Stomach smooth muscle (tissue), 2 donors: ENCODE results near the gene BHLHA15.

Experiments
- H3K27ac ChIP-seq: one replicate; pipeline ENCODE4 v1.7.0; 2013; ENCODE audit warnings: mild to moderate bottlenecking, low read length, inconsistent platforms
- H3K27me3 ChIP-seq, 2 donors: one replicate each; pipeline ENCODE4 v1.7.0; 2013; ENCODE audit warnings: low read length in 2 of 2; ENCODE audit not compliant: insufficient read depth in 2 of 2, control insufficient read depth in 1 of 2
- H3K36me3 ChIP-seq, 2 donors: one replicate each; pipeline ENCODE4 v1.7.0; 2013; ENCODE audit warnings: low read length in 2 of 2; ENCODE audit not compliant: control insufficient read depth in 2 of 2, insufficient read depth in 2 of 2
- H3K4me1 ChIP-seq: one replicate; pipeline ENCODE4 v1.7.0; 2013; ENCODE audit warnings: low read length; ENCODE audit not compliant: control insufficient read depth, insufficient read depth
- H3K4me3 ChIP-seq, 2 donors: one replicate each; pipeline ENCODE4 v1.7.0; 2013; ENCODE audit warnings: low read length in 2 of 2
- H3K9ac ChIP-seq, 2 donors: one replicate each; pipeline ENCODE4 v1.7.0; 2013; ENCODE audit warnings: low read length in 2 of 2, mild to moderate bottlenecking in 1 of 2
- H3K9me3 ChIP-seq, 2 donors: one replicate each; pipeline ENCODE4 v1.7.0; 2013; ENCODE audit warnings: low read length in 2 of 2; ENCODE audit not compliant: control insufficient read depth in 2 of 2
- donor health status: healthy.
- donor health status: Pancreatic carcinoma.

Gene BHLHA15

DNA sequence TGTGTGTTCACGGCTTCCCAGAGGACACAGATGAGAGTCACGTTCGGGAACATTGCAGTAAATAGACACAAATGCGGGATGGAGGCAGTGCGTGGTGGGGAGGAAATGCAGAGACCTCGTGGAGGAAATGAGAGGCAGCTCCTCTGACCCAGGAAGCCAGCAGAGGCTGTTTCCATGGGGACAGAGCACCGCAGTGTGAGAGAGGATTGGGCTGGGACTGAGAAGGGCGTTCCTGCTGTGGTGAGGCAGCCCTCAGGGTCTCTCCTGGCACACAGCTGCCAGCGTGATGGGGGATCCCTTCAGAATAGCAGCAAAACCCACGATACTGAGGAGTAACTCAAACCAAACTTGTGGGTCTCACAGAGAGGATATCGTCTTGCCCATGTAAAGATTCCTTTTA is 21.7 kb upstream of the BHLHA15 start:
- peaks cover 7% of the 10 kb centered on the region for H3K4me1 ChIP-seq
- H3K27me3 ChIP-seq, result no peaks in the 10 kb centered on the region
- no peak overlapping the region for H3K4me3 ChIP-seq
- no peaks in the 10 kb centered on the region for H3K9me3 ChIP-seq
- H3K27ac ChIP-seq, result no peak overlapping the region
- H3K9ac ChIP-seq, result no peak overlapping the region
- H3K36me3 ChIP-seq, result peaks cover 21 to 39% of the 10 kb centered on the region in 2 donors

DNA sequence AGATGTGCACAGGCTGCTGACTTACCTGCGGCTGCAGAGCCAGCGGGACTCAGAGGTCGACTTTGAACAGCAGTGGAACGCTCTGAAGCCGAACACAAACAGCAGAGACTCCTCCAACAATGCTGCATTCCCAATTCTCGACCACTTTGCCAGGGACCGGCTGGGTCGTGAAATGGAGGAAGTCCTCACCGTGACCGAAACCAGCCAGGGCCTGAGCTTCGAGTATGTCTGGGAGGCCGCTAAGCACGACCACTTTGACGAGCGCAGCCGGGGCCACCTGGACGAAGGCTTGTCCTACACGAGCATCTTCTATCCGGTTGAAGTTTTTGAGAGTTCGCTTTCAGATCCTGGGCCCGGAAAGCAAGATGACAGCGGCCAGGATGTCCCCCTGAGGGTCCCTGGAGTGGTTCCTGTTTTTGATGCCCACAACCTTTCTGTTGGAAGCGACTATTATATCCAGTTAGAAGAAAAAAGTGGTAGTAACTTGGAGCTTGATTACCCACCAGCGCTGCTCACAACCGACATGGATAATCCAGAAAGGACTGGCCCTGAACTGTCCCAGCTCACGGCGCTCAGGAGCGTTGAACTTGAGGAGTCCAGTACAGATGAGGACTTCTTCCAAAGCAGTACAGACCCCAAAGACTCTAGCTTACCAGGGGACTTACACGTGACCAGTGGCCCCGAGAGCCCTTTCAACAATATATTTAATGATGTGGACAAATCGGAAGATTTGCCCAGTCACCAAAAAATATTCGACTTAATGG is 19.4 kb upstream of the BHLHA15 start:
- no peaks in the 10 kb centered on the region for H3K9me3 ChIP-seq
- no peaks in the 10 kb centered on the region for H3K27me3 ChIP-seq
- no peak overlapping the region for H3K9ac ChIP-seq
- H3K27ac ChIP-seq, result no peak overlapping the region
- H3K36me3 ChIP-seq, result peaks cover 21 to 49% of the 10 kb centered on the region in 2 donors
- H3K4me1 ChIP-seq, result peaks cover 1% of the 10 kb centered on the region
- no peak overlapping the region for H3K4me3 ChIP-seq

GRCh38 chr7:98192781-98193457 is 18.3 kb upstream of the BHLHA15 start:
- Histone ChIP-seq H3K27me3 (no peaks in the 10 kb centered on the region), H3K9ac (no peak overlapping the region), H3K27ac (no peak overlapping the region), H3K36me3 (peaks cover 21 to 53% of the 10 kb centered on the region in 2 donors), H3K4me3 (no peak overlapping the region), H3K4me1 (no peaks in the 10 kb centered on the region), H3K9me3 (no peaks in the 10 kb centered on the region)

DNA sequence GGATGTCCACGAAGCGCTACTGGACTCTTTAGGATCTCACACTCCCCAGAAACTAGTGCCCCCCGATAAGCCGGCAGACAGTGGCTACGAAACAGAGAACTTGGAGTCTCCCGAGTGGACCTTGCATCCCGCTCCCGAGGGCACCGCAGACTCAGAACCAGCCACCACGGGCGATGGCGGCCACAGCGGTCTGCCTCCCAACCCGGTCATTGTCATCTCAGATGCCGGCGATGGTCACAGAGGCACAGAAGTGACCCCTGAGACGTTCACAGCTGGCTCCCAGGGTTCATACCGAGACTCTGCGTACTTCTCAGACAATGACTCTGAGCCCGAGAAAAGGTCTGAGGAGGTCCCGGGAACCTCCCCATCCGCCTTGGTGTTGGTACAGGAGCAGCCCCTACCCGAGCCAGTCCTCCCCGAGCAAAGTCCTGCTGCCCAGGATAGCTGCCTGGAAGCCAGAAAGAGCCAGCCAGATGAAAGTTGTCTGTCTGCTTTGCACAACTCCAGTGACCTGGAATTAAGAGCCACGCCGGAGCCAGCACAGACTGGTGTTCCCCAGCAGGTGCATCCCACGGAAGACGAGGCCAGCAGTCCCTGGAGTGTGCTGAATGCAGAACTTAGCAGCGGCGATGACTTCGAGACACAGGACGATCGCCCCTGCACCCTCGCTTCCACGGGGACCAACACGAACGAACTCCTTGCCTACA is 17.6 kb upstream of the BHLHA15 start:
- Histone ChIP-seq H3K36me3 (peaks cover 21 to 53% of the 10 kb centered on the region in 2 donors), H3K9ac (no peak overlapping the region), H3K27me3 (no peaks in the 10 kb centered on the region), H3K4me3 (no peak overlapping the region), H3K27ac (no peak overlapping the region), H3K4me1 (no peaks in the 10 kb centered on the region), H3K9me3 (no peaks in the 10 kb centered on the region)

GRCh38 chr7:98194186-98194585 is 17.1 kb upstream of the BHLHA15 start:
- Histone ChIP-seq H3K4me3 (no peak overlapping the region), H3K27ac (no peak overlapping the region), H3K36me3 (peaks cover 21 to 51% of the 10 kb centered on the region in 2 donors), H3K9me3 (no peaks in the 10 kb centered on the region), H3K27me3 (no peaks in the 10 kb centered on the region), H3K9ac (no peak overlapping the region), H3K4me1 (no peaks in the 10 kb centered on the region)

DNA sequence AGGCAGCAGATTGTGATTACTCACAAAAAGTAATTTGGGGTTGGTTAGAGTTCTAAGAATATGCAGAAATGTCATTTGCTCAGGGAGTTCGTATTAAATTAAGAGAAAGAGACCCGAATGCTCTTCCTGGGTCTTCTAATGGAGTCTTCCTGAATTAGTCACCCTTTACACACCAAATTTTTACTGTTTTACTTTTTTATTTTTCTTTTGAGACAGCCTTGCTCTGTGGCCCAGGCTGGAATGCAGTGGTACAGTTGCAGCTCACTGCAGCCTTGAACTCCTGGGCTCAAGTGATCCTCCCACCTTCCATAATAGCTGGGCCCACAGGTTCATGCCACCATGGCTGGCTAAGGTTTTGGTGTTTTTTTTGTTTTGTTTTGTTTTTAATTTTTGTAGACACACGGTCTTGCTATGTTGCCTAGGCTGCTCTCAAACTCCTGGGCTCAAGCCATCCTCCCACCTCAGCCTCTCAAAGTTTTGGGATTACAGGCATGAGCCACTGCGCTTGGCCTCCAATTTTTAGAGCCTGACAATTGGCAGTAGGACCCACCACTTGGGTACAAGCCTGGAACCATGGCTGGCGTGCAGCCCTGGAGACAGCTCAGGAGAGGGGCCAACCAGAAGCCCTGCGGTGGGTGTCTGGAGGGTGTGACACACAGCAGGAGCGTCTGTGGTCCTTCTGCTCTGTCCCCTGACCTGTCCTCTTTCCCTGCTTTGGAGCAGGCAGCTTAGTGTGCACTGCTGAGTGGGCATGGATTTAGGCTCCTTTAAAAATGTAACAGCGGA is 16.4 kb upstream of the BHLHA15 start:
- no peak overlapping the region for H3K27ac ChIP-seq
- H3K4me3 ChIP-seq, result no peak overlapping the region
- H3K36me3 ChIP-seq, result peaks cover 21 to 47% of the 10 kb centered on the region in 2 donors
- no peaks in the 10 kb centered on the region for H3K9me3 ChIP-seq
- H3K4me1 ChIP-seq, result no peaks in the 10 kb centered on the region
- H3K9ac ChIP-seq, result no peak overlapping the region
- no peaks in the 10 kb centered on the region for H3K27me3 ChIP-seq

DNA sequence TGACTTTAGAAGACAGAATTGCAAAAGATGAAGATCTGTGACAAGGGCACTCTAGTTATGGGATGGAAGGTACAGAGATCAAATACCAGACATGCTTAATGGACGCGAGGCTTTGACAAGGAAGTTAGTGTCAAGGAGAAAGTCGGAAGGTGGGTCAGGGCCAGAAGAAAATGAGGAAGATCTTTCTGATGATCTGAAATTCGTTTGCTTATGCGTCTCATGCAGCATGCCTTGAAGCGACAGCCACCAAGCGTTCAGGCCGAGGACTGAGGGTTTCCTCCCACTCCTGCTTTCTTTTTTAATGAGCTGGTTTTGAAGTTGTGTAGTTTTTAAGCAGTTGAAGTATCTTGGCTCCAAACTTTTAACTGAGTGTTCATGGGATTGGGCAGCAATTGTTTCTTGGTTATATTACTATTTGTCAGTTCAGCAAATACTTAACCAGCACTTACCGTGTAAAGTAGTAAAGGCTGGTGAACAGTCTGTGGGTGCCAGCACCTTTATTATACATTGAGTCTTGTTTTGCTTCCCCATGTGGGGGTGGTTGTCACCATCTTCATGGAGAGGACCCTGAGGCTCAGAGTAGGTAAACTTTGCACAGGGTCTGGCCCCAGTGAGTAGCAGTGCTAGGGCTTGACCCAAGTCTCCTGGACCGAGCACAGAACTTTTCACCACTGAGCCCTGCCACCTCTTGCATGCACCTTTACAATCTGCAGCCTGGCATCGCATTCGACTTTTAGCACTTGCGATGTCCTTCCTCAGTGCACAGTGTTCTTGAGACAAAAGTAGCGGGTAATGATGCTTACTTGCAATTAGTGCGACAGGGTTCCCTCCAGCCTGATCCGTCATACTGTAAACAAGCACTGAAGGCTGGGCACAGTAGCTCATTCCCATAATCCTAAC is 14.3 kb upstream of the BHLHA15 start:
- H3K36me3 ChIP-seq, result peaks cover 21 to 41% of the 10 kb centered on the region in 2 donors
- no peak overlapping the region for H3K4me3 ChIP-seq
- no peak overlapping the region for H3K27ac ChIP-seq
- no peaks in the 10 kb centered on the region for H3K27me3 ChIP-seq
- no peaks in the 10 kb centered on the region for H3K4me1 ChIP-seq
- no peak overlapping the region for H3K9ac ChIP-seq
- no peaks in the 10 kb centered on the region for H3K9me3 ChIP-seq

DNA sequence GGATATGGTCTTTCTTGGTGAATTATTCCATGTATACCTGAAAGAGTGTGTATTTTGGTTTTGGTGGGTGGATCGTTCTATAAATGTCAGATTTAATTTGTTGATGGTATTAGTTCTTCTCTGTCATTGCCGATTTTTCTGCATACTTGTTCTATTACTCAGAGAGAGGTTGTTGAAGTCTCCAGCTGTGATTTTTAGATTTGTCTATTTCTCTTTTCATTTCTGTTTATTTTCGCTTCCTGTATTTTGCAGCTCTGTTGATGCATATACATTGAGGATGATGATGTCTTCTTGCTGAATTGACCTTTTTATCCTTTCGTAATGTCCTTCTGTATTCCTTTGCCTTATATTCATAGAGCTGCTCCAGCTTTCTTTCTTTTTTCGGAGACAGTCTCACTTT is 12.1 kb upstream of the BHLHA15 start:
- H3K36me3 ChIP-seq, result peaks cover 4 to 21% of the 10 kb centered on the region in 2 donors
- H3K4me1 ChIP-seq, result no peaks in the 10 kb centered on the region
- no peak overlapping the region for H3K27ac ChIP-seq
- H3K4me3 ChIP-seq, result no peak overlapping the region
- H3K9me3 ChIP-seq, result no peaks in the 10 kb centered on the region
- no peak overlapping the region for H3K9ac ChIP-seq
- H3K27me3 ChIP-seq, result no peaks in the 10 kb centered on the region

- Histone ChIP-seq H3K27me3 (no peaks in the 10 kb centered on the region), H3K4me1 (no peaks in the 10 kb centered on the region), H3K27ac (no peak overlapping the region), H3K4me3 (no peak overlapping the region), H3K36me3 (peaks cover 0 to 19% of the 10 kb centered on the region in 2 donors), H3K9ac (no peak overlapping the region), H3K9me3 (no peaks in the 10 kb centered on the region)
These were observed 10.9 kb upstream of the BHLHA15 start for GRCh38 chr7:98200364-98200763.
